Testis (tissue), 3 donors: ENCODE data around the gene CPLX3. TPM values are rescaled to one million over a fixed set of nuclear protein-coding genes. Genes with fewer than 3 reads are reported as not detected.

Experiments
- DNase-seq: peaks from one replicate; pipeline ENCODE4 v3.0.0-alpha.2; 2019
- H3K27ac ChIP-seq, 2 donors: fragments of 200-600 bp; sonication (generic); one replicate each; pipeline ENCODE4 v1.5.1; 2019
- H3K27me3 ChIP-seq: fragments of 200-600 bp; sonication (generic); one replicate; pipeline ENCODE4 v1.5.1; 2019
- H3K36me3 ChIP-seq: fragments of 200-600 bp; sonication (generic); one replicate; pipeline ENCODE4 v1.5.1; 2017; ENCODE audit warnings: low read depth; ENCODE audit errors: missing control alignments
- H3K4me1 ChIP-seq: fragments of 200-600 bp; sonication (generic); one replicate; pipeline ENCODE4 v1.5.1; 2019
- H3K4me3 ChIP-seq, 2 donors: fragments of 200-600 bp; sonication (generic); one replicate each; pipeline ENCODE4 v1.5.1; 2017 to 2019
- H3K9me3 ChIP-seq: fragments of 200-600 bp; sonication (generic); one replicate; pipeline ENCODE4 v1.5.1; 2017
- POLR2A ChIP-seq: fragments of 450-650 bp; IDR thresholded peaks from one replicate; pipeline ENCODE4 v1.6.1; 2017; ENCODE audit warnings: antibody characterized with exemption, mild to moderate bottlenecking, moderate library complexity
- WGBS, 2 donors: methylation state at CpG; one replicate each; pipeline ENCODE4 v1.1.5; 2018; 5-methylcytosine and 5-hydroxymethylcytosine counted together
- intact Hi-C: fragments of 100-400 bp; cut with DNase I; formaldehyde crosslinking; loops from one replicate; pipeline ENCODE4 v1.15.1; 2023; ENCODE audit warnings: low total_unique reads
- polyA plus RNA-seq: library from polyadenylated mRNA; stranded (reverse); fragments of 350-450 nt; fragmentation: Illumina TruSeq; extraction: RNeasy Lipid Tissue Mini Kit (QIAGEN cat#74804); gene quantifications from one replicate; pipeline ENCODE4 v1.2.3, GENCODE V29; 2014; ENCODE audit warnings: low read depth, low replicate concordance; ENCODE audit not compliant: insufficient read depth
- total RNA-seq, 2 donors: library from RNA; depleted of rRNA; stranded (reverse); fragments of >200 nt; gene quantifications; one replicate each; pipeline ENCODE4 v1.2.3, GENCODE V29; 2016
- TF ChIP-seq, protein P1 (sequence below), 3 experiments: fragments of 450-650 bp in 2 of 3; fragments of 200-600 bp in 1 of 3; sonication (generic) in 1 of 3; IDR thresholded peaks; one replicate each; pipeline ENCODE4 v1.5.1; 2016 to 2019; ENCODE audit warnings: antibody characterized with exemption in 3 of 3, mild to moderate bottlenecking in 2 of 3, moderate library complexity in 1 of 3

Gene CPLX3
- total and polyA plus RNA-seq, 3 donors from 2014 or later, result 3.6 to 5.7 (median 3.7) TPM

GRCh38 chr15:74867466-74868038, 41.1 kb downstream of the CPLX3 start:
- Histone ChIP-seq H3K4me1 (peaks cover 41% of the 10 kb centered on the region), H3K27ac (peak overlapping the region in 1 of 2 donors; percentile 64), H3K36me3 (no peaks in the 10 kb centered on the region), H3K27me3 (no peaks in the 10 kb centered on the region), H3K9me3 (no peaks in the 10 kb centered on the region), H3K4me3 (no peak overlapping the region)
- intact Hi-C loops, result no loop called here
- WGBS, 2 donors, result 25 to 35% methylated on average over 1 of the region's 1 CpG
- TF ChIP-seq POLR2A, result no peak
- TF ChIP-seq, protein P1, sequence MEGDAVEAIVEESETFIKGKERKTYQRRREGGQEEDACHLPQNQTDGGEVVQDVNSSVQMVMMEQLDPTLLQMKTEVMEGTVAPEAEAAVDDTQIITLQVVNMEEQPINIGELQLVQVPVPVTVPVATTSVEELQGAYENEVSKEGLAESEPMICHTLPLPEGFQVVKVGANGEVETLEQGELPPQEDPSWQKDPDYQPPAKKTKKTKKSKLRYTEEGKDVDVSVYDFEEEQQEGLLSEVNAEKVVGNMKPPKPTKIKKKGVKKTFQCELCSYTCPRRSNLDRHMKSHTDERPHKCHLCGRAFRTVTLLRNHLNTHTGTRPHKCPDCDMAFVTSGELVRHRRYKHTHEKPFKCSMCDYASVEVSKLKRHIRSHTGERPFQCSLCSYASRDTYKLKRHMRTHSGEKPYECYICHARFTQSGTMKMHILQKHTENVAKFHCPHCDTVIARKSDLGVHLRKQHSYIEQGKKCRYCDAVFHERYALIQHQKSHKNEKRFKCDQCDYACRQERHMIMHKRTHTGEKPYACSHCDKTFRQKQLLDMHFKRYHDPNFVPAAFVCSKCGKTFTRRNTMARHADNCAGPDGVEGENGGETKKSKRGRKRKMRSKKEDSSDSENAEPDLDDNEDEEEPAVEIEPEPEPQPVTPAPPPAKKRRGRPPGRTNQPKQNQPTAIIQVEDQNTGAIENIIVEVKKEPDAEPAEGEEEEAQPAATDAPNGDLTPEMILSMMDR (IDR thresholded peaks at IDR 0.05), result no peak
- no peak for DNase-seq

GRCh38 chr15:74868059-74868458, 41.6 kb downstream of the CPLX3 start:
- H3K4me3 ChIP-seq, result no peak overlapping the region
- H3K36me3 ChIP-seq, result no peaks in the 10 kb centered on the region
- H3K27me3 ChIP-seq, result no peaks in the 10 kb centered on the region
- H3K4me1 ChIP-seq, result peaks cover 41% of the 10 kb centered on the region
- peak overlapping the region in 1 of 2 donors; percentile 64 for H3K27ac ChIP-seq
- WGBS, 2 donors, result 53 to 60% methylated on average over 6 of the region's 6 CpGs
- TF ChIP-seq, protein P1 (IDR thresholded peaks at IDR 0.05), result no peak
- TF ChIP-seq POLR2A, result no peak
- H3K9me3 ChIP-seq, result no peaks in the 10 kb centered on the region
- intact Hi-C loops, result no loop called here
- DNase-seq, result no peak

DNA sequence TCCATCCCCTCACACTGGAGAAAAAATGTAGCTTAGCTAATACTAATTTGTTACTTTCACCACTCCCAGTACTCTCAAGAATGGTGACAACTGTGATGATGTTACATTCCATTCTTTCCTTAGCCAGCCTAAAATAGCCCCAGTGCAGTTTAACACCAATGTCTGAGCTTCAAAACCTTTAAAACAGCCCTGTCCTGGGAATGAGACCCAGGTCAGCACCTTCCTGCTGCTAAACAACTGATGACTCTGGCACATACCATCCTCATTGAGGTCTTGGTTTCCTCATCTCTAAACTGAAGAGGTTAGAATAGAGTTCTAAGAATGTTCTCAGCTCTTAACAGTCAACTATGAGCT, 42.9 kb downstream of the CPLX3 start:
- H3K4me1 ChIP-seq, result peaks cover 43% of the 10 kb centered on the region
- no peaks in the 10 kb centered on the region for H3K36me3 ChIP-seq
- no peak for DNase-seq
- TF ChIP-seq POLR2A, result no peak
- TF ChIP-seq, protein P1 (IDR thresholded peaks at IDR 0.05), result no peak
- intact Hi-C loops, result no loop called here
- H3K27me3 ChIP-seq, result no peaks in the 10 kb centered on the region
- H3K4me3 ChIP-seq, result no peak overlapping the region
- H3K27ac ChIP-seq, result peak overlapping the region in 1 of 2 donors; percentile 64
- H3K9me3 ChIP-seq, result no peaks in the 10 kb centered on the region

- 59 to 63% methylated on average over 5 to 6 of the region's 6 CpGs for WGBS, 2 donors
- peaks cover 43% of the 10 kb centered on the region for H3K4me1 ChIP-seq
- peak overlapping the region in 1 of 2 donors; percentile 64 for H3K27ac ChIP-seq
- H3K36me3 ChIP-seq, result no peaks in the 10 kb centered on the region
- no peaks in the 10 kb centered on the region for H3K27me3 ChIP-seq
- DNase-seq, result peak; percentile 37
- intact Hi-C loops, result no loop called here
- H3K4me3 ChIP-seq, result no peak overlapping the region
- H3K9me3 ChIP-seq, result no peaks in the 10 kb centered on the region
- TF ChIP-seq POLR2A, result no peak
- TF ChIP-seq, protein P1 (IDR thresholded peaks at IDR 0.05), result no peak
These were observed 43.4 kb downstream of the CPLX3 start for GRCh38 chr15:74869726-74870407.
